ENCODE results near the gene ATP10B. TPM values are rescaled to one million over a fixed set of nuclear protein-coding genes. Genes with fewer than 3 reads are reported as not detected.

The ATP10B gene
- total RNA-seq, 3 donors from 2014 or later (not counting 1 experiment from before 2014, with no cell fraction given), result not detected

GRCh38 chr5:160534125-160534524 is 317.9 kb downstream of the ATP10B start:
- ATAC-seq, result no peak
- no peak for TF ChIP-seq CTCF (IDR thresholded peaks at IDR 0.05)
- H3K36me3 Mint-ChIP-seq, result no peaks in the 10 kb centered on the region
- no peak overlapping the region for H3K27ac ChIP-seq (ENCODE audit: low read length)
- intact Hi-C loops (cut with micrococcal nuclease), result no loop called here
- peaks cover 0 to 12% of the 10 kb centered on the region in 2 donors for H3K27me3 Mint-ChIP-seq (ENCODE audit: low read depth in 2 of 2)
- H3K9me3 Mint-ChIP-seq, result no peaks in the 10 kb centered on the region
- H3K4me1 ChIP-seq (ENCODE audit: control insufficient read depth, insufficient read depth, low read length), result no peaks in the 10 kb centered on the region
- no peak overlapping the region for H3K27ac Mint-ChIP-seq
- no peaks in the 10 kb centered on the region for H3K4me1 Mint-ChIP-seq
- 100% methylated on average over 2 of the region's 3 CpGs for WGBS (ENCODE audit: insufficient coverage)
- H3K9me3 ChIP-seq (ENCODE audit: control insufficient read depth, insufficient read depth, low read length), result no peaks in the 10 kb centered on the region
- H3K4me3 Mint-ChIP-seq, result no peak overlapping the region
- no peaks in the 10 kb centered on the region for H3K27me3 ChIP-seq (ENCODE audit: control insufficient read depth, insufficient read depth, low read length)
- DNase-seq, result no peak
- no peak overlapping the region for H3K4me3 ChIP-seq (ENCODE audit: low read length)
- H3K36me3 ChIP-seq (ENCODE audit: control insufficient read depth, insufficient read depth, low read length), result no peaks in the 10 kb centered on the region

- peaks cover 9 to 22% of the 10 kb centered on the region in 2 donors for H3K27me3 Mint-ChIP-seq (ENCODE audit: low read depth in 2 of 2)
- no peaks in the 10 kb centered on the region for H3K4me1 Mint-ChIP-seq
- Histone ChIP-seq H3K4me3 (ENCODE audit: low read length) (no peak overlapping the region), H3K9me3 (ENCODE audit: control insufficient read depth, insufficient read depth, low read length) (no peaks in the 10 kb centered on the region), H3K27me3 (ENCODE audit: control insufficient read depth, insufficient read depth, low read length) (no peaks in the 10 kb centered on the region), H3K27ac (ENCODE audit: low read length) (no peak overlapping the region), H3K36me3 (ENCODE audit: control insufficient read depth, insufficient read depth, low read length) (no peaks in the 10 kb centered on the region), H3K4me1 (ENCODE audit: control insufficient read depth, insufficient read depth, low read length) (no peaks in the 10 kb centered on the region)
- no peak for TF ChIP-seq CTCF (IDR thresholded peaks at IDR 0.05)
- no peaks in the 10 kb centered on the region for H3K9me3 Mint-ChIP-seq
- intact Hi-C loops (cut with micrococcal nuclease), result no loop called here
- H3K36me3 Mint-ChIP-seq, result no peaks in the 10 kb centered on the region
- 70% methylated on average over 1 of the region's 3 CpGs for WGBS (ENCODE audit: insufficient coverage)
- DNase-seq (no peak), ATAC-seq (no peak)
- H3K4me3 Mint-ChIP-seq, result no peak overlapping the region
- no peak overlapping the region for H3K27ac Mint-ChIP-seq
Observed at GRCh38 chr5:160525471-160526261, 326.3 kb downstream of the ATP10B start.

- no peaks in the 10 kb centered on the region for H3K9me3 Mint-ChIP-seq
- WGBS (ENCODE audit: insufficient coverage), result 94% methylated on average over 1 of the region's 1 CpG
- H3K36me3 ChIP-seq (ENCODE audit: control insufficient read depth, insufficient read depth, low read length), result no peaks in the 10 kb centered on the region
- no peaks in the 10 kb centered on the region for H3K9me3 ChIP-seq (ENCODE audit: control insufficient read depth, insufficient read depth, low read length)
- intact Hi-C loops (cut with micrococcal nuclease), result no loop called here
- no peak overlapping the region for H3K4me3 Mint-ChIP-seq
- TF ChIP-seq CTCF (IDR thresholded peaks at IDR 0.05), result no peak
- H3K27me3 Mint-ChIP-seq (ENCODE audit: low read depth in 2 of 2), result peaks cover 9 to 15% of the 10 kb centered on the region in 2 donors
- ATAC-seq (no peak), DNase-seq (no peak)
- no peak overlapping the region for H3K27ac Mint-ChIP-seq
- H3K4me3 ChIP-seq (ENCODE audit: low read length), result no peak overlapping the region
- H3K4me1 ChIP-seq (ENCODE audit: control insufficient read depth, insufficient read depth, low read length), result no peaks in the 10 kb centered on the region
- H3K36me3 Mint-ChIP-seq, result no peaks in the 10 kb centered on the region
- H3K4me1 Mint-ChIP-seq, result no peaks in the 10 kb centered on the region
- H3K27me3 ChIP-seq (ENCODE audit: control insufficient read depth, insufficient read depth, low read length), result no peaks in the 10 kb centered on the region
- no peak overlapping the region for H3K27ac ChIP-seq (ENCODE audit: low read length)
Observed at GRCh38 chr5:160524827-160525226, 327.2 kb downstream of the ATP10B start.

All from natural killer cell (primary cell).